IPS-11a (cell line): ENCODE measurements around the gene CSH2.
A peak's percentile ranks its signal among the peaks of the same experiment; 100 is the strongest.

ENCODE experiments used
- H3K4me3 ChIP-seq: one replicate; pipeline ENCODE4 v1.5.1; 2013; ENCODE audit warnings: low read depth, low read length, control low read depth

CSH2 gene

GRCh38 chr17:63855185-63855584, 18.3 kb downstream of the CSH2 start:
- H3K4me3 ChIP-seq = no peak overlapping the region

GRCh38 chr17:63854709-63855108, 18.8 kb downstream of the CSH2 start:
- no peak overlapping the region for H3K4me3 ChIP-seq

- no peak overlapping the region for H3K4me3 ChIP-seq
Observed at GRCh38 chr17:63853260-63853659, 20.2 kb downstream of the CSH2 start.

- H3K4me3 ChIP-seq = no peak overlapping the region
Observed at GRCh38 chr17:63850401-63850800, 23.1 kb downstream of the CSH2 start.

GRCh38 chr17:63848834-63849689, 24.4 kb downstream of the CSH2 start:
- H3K4me3 ChIP-seq = no peak overlapping the region

GRCh38 chr17:63847525-63848249, 25.8 kb downstream of the CSH2 start:
- no peak overlapping the region for H3K4me3 ChIP-seq

GRCh38 chr17:63845509-63845908, 28.0 kb downstream of the CSH2 start:
- H3K4me3 ChIP-seq = no peak overlapping the region

GRCh38 chr17:63843910-63844677, 29.4 kb downstream of the CSH2 start:
- H3K4me3 ChIP-seq = no peak overlapping the region

- H3K4me3 ChIP-seq = peak overlapping the region; percentile 67
Observed at GRCh38 chr17:63843387-63843888, 30.0 kb downstream of the CSH2 start.

GRCh38 chr17:63842540-63843386, 30.7 kb downstream of the CSH2 start, which contains the start of gene SMARCD2:
Gene SMARCD2 (minus strand): TSS chr17:63842685. CDS start chr17:63842674, 11 bp downstream.
- peak within 1 kb of the TSS; percentile 82 for H3K4me3 ChIP-seq

- H3K4me3 ChIP-seq = peak overlapping the region; percentile 82
Observed at GRCh38 chr17:63842173-63842539, 31.3 kb downstream of the CSH2 start.

- peak overlapping the region; percentile 82 for H3K4me3 ChIP-seq
Observed at GRCh38 chr17:63841350-63842172, 31.9 kb downstream of the CSH2 start.

GRCh38 chr17:63840591-63841349, 32.7 kb downstream of the CSH2 start:
- H3K4me3 ChIP-seq = no peak overlapping the region

GRCh38 chr17:63838631-63839171, 34.8 kb downstream of the CSH2 start:
- no peak overlapping the region for H3K4me3 ChIP-seq

- H3K4me3 ChIP-seq = no peak overlapping the region
Observed at GRCh38 chr17:63837962-63838600, 35.4 kb downstream of the CSH2 start.

- no peak overlapping the region for H3K4me3 ChIP-seq
Observed at GRCh38 chr17:63837480-63837879, 36.0 kb downstream of the CSH2 start.

- no peak overlapping the region for H3K4me3 ChIP-seq
Observed at GRCh38 chr17:63836811-63837210, 36.7 kb downstream of the CSH2 start.

GRCh38 chr17:63835167-63835720, 38.2 kb downstream of the CSH2 start:
- no peak overlapping the region for H3K4me3 ChIP-seq
